GM21447 (cell line): ENCODE results near the gene ITGB6.

Experiments used
- ATAC-seq: cut with Tn5 transposase; IDR thresholded peaks from one replicate; pipeline ENCODE4 v1.9.1; 2021; ENCODE audit not compliant: unreplicated experiment

The ITGB6 gene

DNA sequence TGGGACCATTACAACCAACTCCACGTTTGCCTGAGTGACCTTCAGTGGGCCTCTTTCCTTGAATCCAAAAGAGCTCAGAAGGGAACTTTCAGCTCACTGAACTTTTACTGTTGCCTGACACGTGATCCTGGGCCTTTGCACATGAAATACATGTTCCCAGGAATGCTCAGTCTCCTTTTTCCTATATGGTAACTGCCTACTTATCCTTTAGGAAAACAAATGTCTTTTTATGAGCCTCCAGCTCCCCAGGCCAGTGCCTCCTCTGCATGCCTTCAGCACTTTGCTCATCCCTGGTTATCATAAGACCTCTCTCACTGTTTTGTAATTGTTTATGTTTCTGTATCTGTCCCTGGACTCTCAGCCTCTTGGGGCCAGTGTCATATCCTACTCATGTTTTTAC, 142.7 kb downstream of the ITGB6 start:
- no peak for ATAC-seq

DNA sequence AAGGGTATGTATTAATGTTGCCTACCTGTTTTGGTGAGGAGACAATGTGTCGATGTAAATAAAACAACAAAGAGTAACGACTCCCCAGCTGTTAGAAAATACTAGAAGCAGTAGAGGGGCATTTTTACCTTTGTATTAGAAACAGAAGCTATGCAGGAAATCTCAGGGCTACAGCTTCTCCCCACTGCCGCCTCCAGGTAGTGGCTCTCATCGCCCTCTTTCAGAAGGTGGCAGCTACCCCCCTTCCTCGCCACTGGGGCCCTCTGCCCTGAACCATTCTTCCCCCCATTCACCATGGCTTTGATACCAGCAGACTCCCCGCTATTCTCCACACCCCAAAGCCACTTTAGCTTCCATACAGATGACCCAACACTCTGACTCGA, 144.4 kb downstream of the ITGB6 start:
- ATAC-seq: no peak

DNA sequence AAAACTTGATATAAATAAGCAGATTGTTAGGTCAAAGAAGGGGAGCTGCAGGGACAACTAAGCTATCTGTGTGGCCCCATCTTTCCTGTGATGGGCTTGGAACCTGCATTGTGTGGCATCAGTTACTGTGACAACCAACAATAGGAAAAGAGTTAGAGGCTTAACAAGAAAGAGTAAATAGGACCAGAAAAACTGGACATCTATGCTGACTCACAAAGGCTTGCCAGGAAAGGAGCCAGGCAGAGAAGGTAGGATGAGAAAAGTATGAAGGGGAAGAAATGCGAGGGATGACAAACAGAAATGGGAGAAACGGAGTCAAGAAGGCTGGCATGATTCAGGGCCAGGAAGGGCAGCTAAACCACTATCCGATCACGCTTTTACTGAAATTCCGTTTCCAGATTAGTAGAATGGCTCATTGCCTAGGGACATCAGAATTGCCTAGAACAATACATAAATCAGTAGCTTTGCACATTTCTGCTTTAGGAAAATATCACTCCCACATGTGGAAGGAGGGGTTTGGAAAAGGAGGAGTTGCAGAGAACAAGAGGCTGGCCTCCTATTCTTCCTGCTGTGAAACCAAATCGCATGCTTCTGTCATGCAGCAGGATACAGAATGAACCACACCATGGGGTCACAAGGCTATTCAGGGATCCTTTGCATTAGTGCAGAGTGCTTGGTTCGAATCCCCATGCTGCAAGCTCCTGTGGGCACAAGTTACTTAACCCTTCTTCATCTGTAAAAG, 144.9 kb downstream of the ITGB6 start:
- ATAC-seq: no peak

DNA sequence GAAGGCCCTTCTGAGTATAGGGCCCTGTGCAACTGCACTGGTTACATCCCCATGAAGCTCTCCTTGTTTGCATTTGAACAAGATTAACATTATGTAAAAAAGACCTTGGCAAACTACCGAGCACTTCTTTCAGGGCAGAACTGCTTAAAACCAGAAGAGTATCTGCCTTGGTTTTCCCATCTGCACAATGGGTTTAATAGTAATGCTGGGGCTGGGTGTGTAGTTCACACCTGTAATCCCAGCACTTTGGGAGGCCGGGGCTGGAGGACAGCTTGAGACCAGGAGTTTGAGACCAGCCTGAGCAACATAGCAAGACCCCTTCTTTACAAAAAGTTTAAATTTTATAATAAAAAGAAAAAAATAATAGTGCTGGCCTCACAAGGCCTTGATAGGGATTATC, 146.1 kb downstream of the ITGB6 start:
- no peak for ATAC-seq

DNA sequence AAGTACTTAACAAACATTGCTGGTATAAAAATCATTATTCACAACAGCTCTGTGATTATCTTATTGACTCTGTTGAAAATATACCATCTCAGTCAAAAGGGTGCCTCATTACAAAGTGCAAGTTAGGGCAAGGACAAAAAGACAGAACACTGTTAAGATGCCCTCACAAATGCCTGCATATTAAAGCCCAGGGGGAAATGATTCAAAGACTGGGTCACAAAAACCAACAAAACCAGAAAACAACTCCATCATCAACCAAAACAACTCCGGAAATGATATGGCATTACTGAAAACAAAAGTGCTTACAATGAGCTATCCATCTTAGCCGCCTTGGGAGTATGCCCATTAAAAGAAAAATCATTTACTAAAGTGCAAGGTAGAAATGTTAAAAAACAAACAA, 147.5 kb downstream of the ITGB6 start:
- no peak for ATAC-seq

DNA sequence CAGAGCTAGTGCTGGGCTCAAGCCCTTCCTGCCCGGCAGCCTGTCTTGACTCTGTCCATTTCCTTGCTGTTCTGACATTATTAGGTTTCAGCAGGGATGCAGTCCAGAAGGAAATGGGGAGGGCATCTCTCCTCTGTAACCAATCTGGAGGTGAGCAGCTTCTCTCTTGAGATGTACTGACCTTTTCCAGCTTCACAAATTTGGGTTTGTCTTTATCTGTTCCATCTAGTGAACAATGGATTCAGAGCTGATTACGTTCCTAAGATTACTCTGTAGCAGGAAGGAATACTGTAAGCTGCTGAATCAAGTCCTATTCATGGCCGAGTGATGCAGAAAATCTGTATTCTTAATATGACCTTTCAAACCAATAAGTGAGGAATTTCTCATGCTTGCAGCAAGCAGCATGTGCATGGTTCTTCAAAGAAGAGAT, 148.7 kb downstream of the ITGB6 start:
- ATAC-seq: no peak

DNA sequence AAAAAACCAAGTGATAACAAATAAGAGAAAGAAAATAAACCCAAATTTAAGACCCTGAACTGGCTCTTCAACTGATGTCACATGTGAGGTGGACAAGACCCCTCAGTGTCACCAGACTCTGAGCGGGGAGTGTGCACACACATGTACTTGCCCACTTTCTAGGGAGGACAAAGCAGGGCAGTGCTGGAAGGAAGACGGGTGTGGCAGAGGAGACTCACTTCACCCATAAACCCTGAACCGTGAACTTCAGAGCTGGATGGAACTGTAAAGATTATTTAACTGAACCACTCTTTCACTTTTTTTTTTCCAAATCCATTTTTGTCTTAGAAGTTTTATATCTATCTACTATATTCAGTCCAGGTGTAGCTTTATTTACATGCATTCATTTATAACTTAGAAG, 149.9 kb downstream of the ITGB6 start:
- ATAC-seq: no peak
